Measurements from ENCODE around the gene KLHL22.

The KLHL22 gene

DNA sequence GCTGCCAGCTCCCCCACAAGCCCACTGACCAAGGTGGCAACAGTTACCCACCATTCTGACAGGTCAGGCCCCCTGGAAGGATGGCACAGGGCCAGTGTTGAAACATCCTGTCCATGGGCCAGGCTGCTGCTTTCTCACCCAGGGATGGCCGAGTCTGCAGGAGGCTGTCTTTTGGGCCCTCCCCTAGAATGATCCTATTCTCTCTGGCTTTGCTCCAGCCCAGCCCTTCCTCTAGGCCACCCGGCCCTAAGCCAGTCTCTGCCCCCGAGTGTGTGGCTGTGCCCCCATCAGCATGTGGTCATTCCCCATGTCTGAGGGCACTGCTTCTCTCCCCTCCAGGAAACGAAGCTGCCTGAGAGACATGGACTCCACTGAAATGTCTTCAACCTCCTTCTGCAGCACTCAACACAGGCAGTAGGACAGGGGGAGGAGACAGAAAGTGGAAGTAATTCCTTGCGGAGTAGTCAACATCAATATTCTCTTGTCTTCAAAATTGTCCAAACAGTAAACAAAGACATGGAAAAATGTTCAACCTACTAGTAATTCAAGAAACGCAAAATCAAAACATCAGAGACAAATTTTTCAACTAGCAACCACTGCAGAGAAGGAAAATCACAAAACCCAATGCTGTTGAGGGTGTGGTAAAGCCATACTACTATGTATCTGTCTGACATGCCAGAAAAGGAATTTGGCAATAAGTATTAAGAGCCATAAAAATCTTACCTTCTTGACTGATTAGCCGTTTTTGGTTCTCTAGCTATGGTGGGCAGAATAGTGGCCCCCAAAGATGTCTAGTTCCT, 52.9 kb downstream of the KLHL22 start:
- no peak for DNase-seq

DNA sequence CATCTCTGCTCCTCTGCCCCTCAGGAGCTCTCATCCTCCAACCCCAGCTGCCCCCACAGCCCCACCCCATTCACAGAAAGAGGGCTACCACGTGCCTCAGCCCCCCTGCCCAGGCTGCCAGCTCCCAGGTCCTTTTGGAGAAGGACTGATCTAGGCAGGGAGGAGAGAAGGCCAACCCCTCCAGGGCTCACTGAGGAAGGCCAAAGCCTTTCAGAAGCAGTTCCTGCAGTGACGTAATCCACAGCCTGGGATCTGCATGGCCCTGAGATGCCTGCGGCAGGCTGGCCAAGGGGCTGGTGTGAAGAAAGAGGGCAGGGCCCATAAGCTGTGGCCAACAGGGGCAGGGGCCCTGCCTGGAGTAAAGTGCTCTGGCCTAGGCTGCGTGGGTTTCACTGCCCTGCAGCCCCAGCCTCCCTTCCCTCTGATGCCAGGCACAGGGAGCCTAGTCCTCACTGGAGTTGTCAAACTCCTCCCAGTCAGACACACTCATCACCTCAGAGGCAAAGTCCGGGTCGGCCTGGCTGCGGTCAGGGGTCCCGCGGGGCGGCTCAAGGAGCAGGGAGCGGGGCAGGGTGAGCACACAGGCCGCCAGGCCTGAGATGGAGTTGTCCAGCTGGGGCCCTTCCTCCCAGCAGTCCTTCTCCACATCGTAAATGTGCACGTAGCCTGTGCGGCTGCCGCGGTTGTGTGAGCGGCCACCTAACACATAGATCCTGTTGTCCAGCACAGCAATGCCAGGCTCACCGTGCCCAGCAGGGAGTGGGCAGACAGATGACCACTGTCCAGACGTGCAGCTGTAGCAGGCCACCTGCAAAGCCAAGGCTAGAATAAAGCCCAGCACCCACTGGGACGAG, 53.7 kb downstream of the KLHL22 start:
- no peak for DNase-seq

DNA sequence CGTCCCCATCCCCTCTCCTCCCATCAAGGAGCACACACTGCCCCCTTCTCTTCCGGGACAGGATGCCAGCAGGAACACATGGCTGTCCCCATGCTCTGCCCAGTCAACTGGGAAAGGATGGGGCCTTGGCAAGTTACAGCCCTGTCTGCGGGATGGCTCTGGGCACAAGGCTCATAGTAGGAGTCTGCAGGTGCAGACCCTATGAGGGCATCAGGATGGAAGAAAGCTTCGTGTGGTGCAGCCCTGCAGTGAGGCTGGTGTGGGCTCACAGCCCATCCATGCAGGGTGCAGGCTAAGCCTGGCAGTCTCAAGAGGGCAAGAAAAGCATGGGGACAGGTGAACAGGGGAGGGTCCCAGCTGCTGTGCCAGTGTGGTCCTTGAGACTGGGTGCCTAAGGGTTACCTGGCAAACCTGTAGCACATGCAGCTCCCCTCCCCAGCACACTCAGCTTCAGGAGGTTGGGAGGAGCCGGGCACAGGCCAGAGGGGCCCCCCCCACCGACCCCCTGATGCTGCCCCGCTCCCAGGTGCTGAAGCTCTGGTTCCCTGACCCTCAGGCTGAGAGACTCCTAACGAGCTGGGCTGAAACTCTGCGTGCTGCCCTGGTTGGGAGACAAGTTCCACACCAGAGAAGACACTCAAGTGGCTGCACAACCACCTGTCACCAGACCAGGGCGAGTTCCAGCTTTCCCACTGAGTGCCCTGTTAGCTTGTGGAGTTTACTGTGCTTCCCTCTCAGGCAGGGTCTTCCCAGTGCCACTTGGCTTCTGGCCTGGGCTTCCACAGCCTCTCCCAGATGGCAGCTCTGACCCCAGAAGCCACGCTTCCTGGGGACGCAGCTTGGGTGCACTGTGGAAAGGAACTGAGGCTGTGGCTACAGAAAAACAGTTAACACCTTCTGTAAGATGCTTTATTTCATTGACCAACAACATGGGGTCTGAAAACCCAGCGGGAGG, 54.7 kb downstream of the KLHL22 start:
- no peak for DNase-seq

DNA sequence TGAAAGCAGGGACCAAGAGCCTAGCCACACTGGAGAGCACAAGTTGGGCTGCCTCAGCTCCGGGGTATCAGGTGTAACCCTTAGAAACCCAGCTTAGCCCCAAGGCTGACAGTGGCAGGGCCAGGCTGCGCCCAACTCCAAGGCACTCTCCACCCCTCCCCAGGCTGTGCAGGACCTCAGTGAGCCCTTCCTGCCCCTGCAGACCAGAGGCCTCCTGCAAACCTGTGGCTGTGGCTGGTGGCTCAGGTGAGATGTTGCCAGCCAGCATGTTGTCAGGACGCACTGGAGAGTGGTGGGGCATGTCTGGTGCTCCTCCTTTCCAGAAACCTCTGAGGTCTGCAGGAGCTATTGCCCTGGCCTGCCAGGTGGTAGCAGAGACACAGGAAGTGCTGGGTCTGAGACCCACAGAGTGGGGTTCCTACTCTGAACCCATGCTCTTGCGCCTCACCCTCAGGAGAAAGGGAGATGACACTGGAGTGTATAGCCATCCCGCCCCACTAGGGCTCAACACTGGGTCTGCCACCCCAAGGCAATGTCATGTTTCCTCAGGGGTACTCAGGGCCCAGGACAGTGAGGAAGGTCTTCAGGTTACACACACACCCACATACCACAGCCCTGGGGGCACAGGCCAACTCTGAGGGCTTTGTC, 55.5 kb downstream of the KLHL22 start:
- no peak for DNase-seq

- no peak for DNase-seq
These were observed 56.1 kb downstream of the KLHL22 start for GRCh38 chr22:20439556-20439927.

GRCh38 chr22:20438678-20439492, 56.7 kb downstream of the KLHL22 start:
- no peak for DNase-seq

DNA sequence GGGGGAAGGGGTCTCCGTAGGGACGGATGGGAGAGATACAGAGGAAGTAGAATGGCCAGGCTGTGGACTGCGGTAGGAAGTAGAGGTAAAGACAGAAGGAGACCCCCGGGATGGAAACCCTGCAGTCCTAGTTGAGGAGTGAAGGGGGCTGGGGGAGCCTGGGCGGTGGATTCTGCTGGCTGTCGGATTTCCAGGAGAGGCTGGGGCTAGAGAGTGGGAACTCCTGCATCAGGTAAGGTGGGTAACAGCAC, 57.2 kb downstream of the KLHL22 start:
- DNase-seq = no peak

DNA sequence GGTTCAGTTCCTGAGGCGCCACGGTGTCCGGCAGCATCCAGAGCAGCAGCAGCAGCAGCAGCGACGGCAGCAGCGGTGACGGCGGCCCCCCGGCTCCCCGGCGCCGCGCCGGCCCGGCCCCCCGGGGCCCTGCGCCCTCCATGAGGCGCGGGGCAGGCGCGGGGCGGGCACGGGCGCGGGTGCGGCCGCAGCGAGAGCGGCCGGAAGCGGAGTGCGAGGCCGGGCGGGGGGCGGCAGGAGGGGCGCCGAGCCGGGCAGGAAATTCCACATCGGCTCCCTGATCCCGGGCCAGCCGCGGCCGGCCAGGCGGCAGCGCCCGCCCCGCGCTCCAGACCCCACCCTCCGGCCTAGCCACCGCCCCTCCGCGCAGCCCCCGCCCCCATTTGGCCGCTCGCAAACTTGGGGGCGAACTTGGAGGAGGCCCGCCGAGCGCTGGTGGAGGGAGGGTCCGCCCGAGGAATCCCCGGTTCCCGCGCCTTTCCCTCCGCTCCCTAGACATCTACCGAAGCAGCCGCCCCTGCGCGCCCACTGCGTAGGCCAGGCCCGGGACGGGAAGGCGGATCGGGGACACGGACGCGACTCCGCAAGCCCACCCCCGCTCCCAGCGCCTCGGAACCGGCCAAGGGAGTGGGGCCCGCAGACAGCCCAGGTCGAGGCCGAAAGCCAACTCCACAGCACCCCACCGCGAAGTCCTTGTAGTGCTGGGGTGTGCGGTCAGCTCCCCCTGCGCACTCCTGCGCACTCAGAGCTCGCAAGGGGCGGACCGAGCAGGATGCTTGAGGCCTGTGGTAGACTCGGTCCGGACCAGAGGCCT, 57.8 kb downstream of the KLHL22 start, which contains the start of gene SCARF2:
Gene SCARF2, minus strand, starts transcription at position 213 of the 814 bp plus-strand sequence. Its CDS starts 71 bp downstream, at position 142.
- DNase-seq = no peak

- DNase-seq = no peak
These were observed 58.6 kb downstream of the KLHL22 start for GRCh38 chr22:20436768-20437612.

GRCh38 chr22:20436307-20436767, 59.3 kb downstream of the KLHL22 start:
- DNase-seq = no peak

DNA sequence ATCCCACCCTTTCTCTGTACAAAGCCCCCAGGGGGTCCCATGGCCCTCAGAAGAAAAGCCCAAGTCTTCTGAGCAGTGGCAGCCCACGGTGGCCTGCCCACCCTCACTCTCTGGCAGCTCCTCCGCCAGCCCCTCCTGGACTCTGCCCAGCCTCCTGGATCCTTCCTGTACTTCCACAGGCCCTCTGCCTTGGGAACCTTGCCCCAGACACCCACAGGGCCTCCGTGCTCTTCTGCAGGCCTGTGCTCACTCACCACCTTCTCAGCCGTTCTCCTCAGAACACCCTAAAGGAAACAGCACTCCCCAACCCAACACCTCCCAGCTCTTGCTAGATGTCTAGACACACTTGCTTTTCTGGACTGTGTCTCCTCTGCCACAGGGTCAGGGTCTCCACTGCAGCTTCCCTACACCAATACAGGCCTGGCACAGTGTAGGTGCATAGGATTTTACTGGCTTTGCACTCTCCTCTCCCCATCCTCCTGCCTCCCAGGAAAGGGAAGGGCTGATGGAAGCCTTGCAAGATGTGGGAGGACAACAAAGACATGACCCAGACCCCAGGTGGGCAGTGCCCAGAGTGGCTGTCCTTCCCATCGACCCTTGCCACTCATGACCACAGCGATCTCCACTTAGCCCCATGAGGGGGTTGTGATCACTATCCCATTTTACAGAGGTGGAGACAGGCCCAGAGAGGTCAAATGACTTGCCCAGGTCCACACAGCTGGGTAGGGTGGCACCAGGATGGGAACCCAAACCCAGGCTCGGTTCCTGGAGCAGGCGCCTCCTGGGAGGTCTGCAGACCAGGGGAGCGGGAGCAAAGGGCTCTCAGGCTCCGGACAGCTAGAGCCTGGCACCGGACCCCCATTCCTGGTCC, 59.9 kb downstream of the KLHL22 start:
- DNase-seq = no peak

DNA sequence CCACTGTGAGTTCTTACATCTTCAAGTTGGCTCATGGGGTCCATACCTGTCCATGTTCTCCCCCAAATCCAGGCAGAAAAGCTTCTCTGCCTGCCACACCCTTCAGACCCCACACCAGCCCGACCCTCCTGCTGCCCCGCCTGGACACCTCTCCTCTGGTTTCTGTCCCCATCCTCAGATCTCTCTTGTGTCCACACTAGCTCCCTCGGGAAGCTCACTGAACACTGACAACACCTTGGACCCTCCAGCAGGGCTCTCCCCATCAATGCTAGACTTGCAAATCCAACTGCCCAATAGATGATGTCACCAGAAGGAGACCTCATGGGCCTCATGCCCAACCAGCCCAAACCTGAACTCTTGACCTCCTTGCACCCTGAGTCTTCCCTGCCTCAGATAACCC, 60.8 kb downstream of the KLHL22 start:
- DNase-seq = no peak

DNA sequence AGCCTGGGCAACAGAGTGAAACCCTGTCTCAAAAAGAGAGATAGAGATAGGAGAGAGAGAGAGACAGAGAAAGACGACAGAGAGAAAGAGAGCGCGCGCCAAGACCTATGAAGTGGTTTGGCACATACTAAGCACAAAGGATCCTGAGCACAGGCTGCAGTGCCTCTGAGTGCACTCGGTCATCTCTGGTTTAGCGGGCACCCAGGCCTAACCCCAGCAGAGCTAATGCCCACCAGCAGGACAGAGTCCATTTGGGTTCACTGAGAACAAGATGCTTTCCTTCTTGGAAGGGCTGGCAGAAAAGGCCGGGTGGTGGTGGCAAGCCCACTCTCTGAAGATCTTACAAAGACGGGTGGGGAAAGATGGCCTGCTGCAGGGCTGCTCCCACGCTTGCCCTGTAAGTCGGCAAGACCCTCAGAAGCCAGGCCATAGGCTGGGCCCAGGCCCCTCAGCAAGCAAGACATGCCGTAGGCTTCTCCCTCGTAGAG, 61.3 kb downstream of the KLHL22 start:
- no peak for DNase-seq

DNA sequence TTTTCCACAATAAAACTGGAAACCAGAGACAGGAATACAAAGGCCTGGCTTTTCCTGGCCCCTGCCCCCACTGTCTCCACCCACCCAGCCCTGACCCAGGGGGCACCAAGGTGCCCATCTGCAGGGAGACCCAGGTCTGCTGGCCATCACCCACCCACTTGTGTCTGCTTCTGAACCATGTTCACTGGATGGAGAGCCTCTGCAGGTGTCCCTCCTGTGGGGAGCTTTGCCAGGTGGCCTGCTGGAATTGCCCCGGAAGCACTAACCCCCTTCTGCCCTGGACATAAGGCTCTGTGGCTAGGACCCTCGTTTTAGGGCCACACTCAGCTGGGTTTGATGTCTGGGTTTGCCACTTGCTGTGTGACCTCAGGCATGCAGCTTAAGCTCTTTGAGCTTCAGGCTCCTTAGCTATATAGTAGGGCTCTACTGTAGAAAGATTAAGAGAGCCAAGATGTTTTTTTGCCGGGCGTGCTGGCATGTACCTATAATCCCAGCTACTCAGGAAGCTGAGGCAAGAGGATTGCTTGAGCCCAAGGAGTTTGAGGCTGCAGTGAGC, 61.8 kb downstream of the KLHL22 start:
- DNase-seq = no peak

GRCh38 chr22:20433191-20433590, 62.4 kb downstream of the KLHL22 start:
- no peak for DNase-seq

- no peak for DNase-seq
These were observed 63.3 kb downstream of the KLHL22 start for GRCh38 chr22:20432244-20432686.

DNA sequence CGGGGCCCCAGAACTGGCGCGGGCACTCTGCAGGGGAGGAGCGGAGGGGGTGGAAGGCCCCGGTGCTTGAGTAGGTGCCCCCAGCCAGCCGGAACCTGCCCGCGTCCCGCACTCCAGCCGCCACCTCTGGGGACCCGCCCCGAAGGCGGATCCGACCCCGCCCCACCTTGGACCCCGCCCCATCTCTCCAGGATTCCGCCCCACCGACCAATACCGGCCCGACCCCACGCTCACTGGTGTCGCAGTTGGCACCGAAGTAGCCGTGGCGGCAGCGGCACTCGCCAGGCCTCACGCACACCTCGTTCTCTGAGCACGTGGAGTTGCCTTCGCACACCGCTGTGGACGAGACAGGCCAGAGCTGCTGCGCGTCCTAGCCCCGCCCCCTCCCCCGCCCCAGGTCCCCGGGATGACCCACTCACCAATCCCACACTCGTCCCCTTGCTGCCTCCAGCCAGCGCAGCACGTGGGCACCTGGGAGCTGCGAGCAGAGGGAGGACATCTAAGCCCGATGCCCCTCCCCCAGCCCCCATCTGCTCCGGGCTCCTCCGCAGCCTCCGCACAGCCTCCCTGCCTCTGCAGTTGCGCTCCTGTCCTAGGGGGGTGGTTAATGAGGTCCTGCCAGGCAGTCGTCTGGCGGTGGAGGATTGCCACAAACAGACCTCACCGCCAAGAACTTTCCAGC, 63.9 kb downstream of the KLHL22 start:
- no peak for DNase-seq

Data from bone marrow (tissue), 2 donors.